H9 (cell line): ENCODE results near the gene CFP. TPM values are rescaled to one million over a fixed set of nuclear protein-coding genes. Genes with fewer than 3 reads are reported as not detected.

Experiments
- DNase-seq: peaks from one replicate; pipeline ENCODE4 v3.0.0-alpha.2; 2017
- H2AFZ ChIP-seq: one replicate; pipeline ENCODE4 v1.6.1; 2013; ENCODE audit warnings: mild to moderate bottlenecking, low read length, control low read depth, moderate library complexity
- H2AK5ac ChIP-seq: 2 replicates; pipeline ENCODE4 v1.6.1; 2013; ENCODE audit warnings: low read length, control low read depth, mixed read lengths; ENCODE audit not compliant: insufficient read length
- H2BK120ac ChIP-seq: one replicate; pipeline ENCODE4 v1.6.1; 2013; ENCODE audit warnings: low read depth, mild to moderate bottlenecking, low read length, control low read depth, inconsistent platforms; ENCODE audit not compliant: poor library complexity, severe bottlenecking
- H2BK12ac ChIP-seq: 2 replicates; pipeline ENCODE4 v1.6.1; 2013; ENCODE audit warnings: low read length, control low read depth, mixed read lengths, low read depth; ENCODE audit not compliant: insufficient read length
- H2BK15ac ChIP-seq: 2 replicates; pipeline ENCODE4 v1.6.1; 2013; ENCODE audit warnings: low read depth, low read length, control low read depth
- H2BK20ac ChIP-seq: one replicate; pipeline ENCODE4 v1.6.1; 2013; ENCODE audit warnings: low read depth, mild to moderate bottlenecking, low read length, control low read depth, inconsistent platforms; ENCODE audit not compliant: poor library complexity, severe bottlenecking
- H2BK5ac ChIP-seq: 2 replicates; pipeline ENCODE4 v1.6.1; 2013; ENCODE audit warnings: low read length, control low read depth, mixed read lengths; ENCODE audit not compliant: insufficient read length
- H3K14ac ChIP-seq: 2 replicates; pipeline ENCODE4 v1.6.1; 2013; ENCODE audit warnings: low read length, control low read depth; ENCODE audit not compliant: insufficient read depth
- H3K18ac ChIP-seq: 2 replicates; pipeline ENCODE4 v1.6.1; 2013; ENCODE audit warnings: low read depth, mild to moderate bottlenecking, mixed read lengths, low read length, control low read depth; ENCODE audit not compliant: insufficient read length
- H3K23ac ChIP-seq: 2 replicates; pipeline ENCODE4 v1.6.1; 2013; ENCODE audit warnings: low read length, control low read depth, mixed read lengths, low read depth; ENCODE audit not compliant: insufficient read length
- H3K23me2 ChIP-seq: 2 replicates; pipeline ENCODE4 v1.6.1; 2013; ENCODE audit warnings: low read depth, mild to moderate bottlenecking, mixed read lengths, low read length, control low read depth; ENCODE audit not compliant: insufficient read length, poor library complexity, severe bottlenecking
- H3K27ac ChIP-seq: 2 replicates; pipeline ENCODE4 v1.5.1; 2013; ENCODE audit warnings: low read length, control low read depth, mixed read lengths, low read depth; ENCODE audit not compliant: insufficient read length
- H3K27me3 ChIP-seq: 2 replicates; pipeline ENCODE4 v1.6.1; 2013; ENCODE audit warnings: low read length, control low read depth, inconsistent platforms; ENCODE audit not compliant: insufficient read depth
- H3K4ac ChIP-seq: 2 replicates; pipeline ENCODE4 v1.6.1; 2013; ENCODE audit warnings: low read depth, mild to moderate bottlenecking, control low read depth, inconsistent platforms, low read length, moderate library complexity
- H3K4me1 ChIP-seq: 2 replicates; pipeline ENCODE4 v1.6.1; 2013; ENCODE audit warnings: low read length, control low read depth, inconsistent platforms; ENCODE audit not compliant: insufficient read depth
- H3K4me2 ChIP-seq: 2 replicates; pipeline ENCODE4 v1.6.1; 2013; ENCODE audit warnings: low read length, control low read depth, mixed read lengths; ENCODE audit not compliant: insufficient read length, insufficient read depth
- H3K56ac ChIP-seq: 2 replicates; pipeline ENCODE4 v1.6.1; 2013; ENCODE audit warnings: low read depth, mild to moderate bottlenecking, mixed read lengths, low read length, control low read depth; ENCODE audit not compliant: insufficient read length
- H3K79me1 ChIP-seq: 2 replicates; pipeline ENCODE4 v1.6.1; 2013; ENCODE audit warnings: low read depth, mild to moderate bottlenecking, moderate library complexity, low read length, control low read depth, inconsistent platforms; ENCODE audit not compliant: insufficient read depth, poor library complexity, severe bottlenecking
- H3K79me2 ChIP-seq: 2 replicates; pipeline ENCODE4 v1.6.1; 2013; ENCODE audit warnings: low read length, control low read depth, inconsistent platforms; ENCODE audit not compliant: insufficient read depth
- H3K9ac ChIP-seq: 2 replicates; pipeline ENCODE4 v1.6.1; 2013; ENCODE audit warnings: low read length, control low read depth, mixed read lengths; ENCODE audit not compliant: insufficient read length; ENCODE audit errors: extremely low read depth
- H3K9me3 ChIP-seq: one replicate; pipeline ENCODE4 v1.6.1; 2013; ENCODE audit warnings: low read depth, low read length, inconsistent platforms; ENCODE audit not compliant: control insufficient read depth
- H3T11ph ChIP-seq: one replicate; pipeline ENCODE4 v1.6.1; 2013; ENCODE audit warnings: mild to moderate bottlenecking, low read length, control low read depth, inconsistent platforms
- H4K20me1 ChIP-seq: one replicate; pipeline ENCODE4 v1.6.1; 2013; ENCODE audit not compliant: control insufficient read depth, insufficient read length, insufficient read depth
- H4K5ac ChIP-seq: 2 replicates; pipeline ENCODE4 v1.6.1; 2013; ENCODE audit warnings: low read depth, mild to moderate bottlenecking, mixed read lengths, low read length, control low read depth; ENCODE audit not compliant: insufficient read length
- H4K8ac ChIP-seq: replicated peaks from 2 replicates; pipeline ENCODE4 v1.6.1; 2013; ENCODE audit warnings: low read length, control low read depth, mixed read lengths, low read depth; ENCODE audit not compliant: insufficient read length
- H4K91ac ChIP-seq: 2 replicates; pipeline ENCODE4 v1.6.1; 2013; ENCODE audit warnings: low read depth, mild to moderate bottlenecking, moderate library complexity, mixed read lengths, low read length, control low read depth; ENCODE audit not compliant: insufficient read length
- H3K27ac Mint-ChIP-seq, 3 experiments: 2 replicates in 2 of 3; 3 replicates in 1 of 3; pipeline ENCODE4 v1.8.0; 2020 to 2021; ENCODE audit warnings: mixed read lengths in 3 of 3, mild to moderate bottlenecking in 1 of 3, moderate library complexity in 1 of 3
- H3K27me3 Mint-ChIP-seq: 2 replicates; pipeline ENCODE4 v1.8.0; 2021; ENCODE audit warnings: low read depth, mild to moderate bottlenecking, moderate library complexity, mixed read lengths
- H3K36me3 Mint-ChIP-seq, 3 experiments: 2 replicates in 2 of 3; 3 replicates in 1 of 3; pipeline ENCODE4 v1.8.0; 2020 to 2021; ENCODE audit warnings: low read depth in 3 of 3, mixed read lengths in 3 of 3; ENCODE audit not compliant: insufficient read depth in 1 of 3
- H3K4me1 Mint-ChIP-seq, 2 experiments: 2 replicates each; pipeline ENCODE4 v1.8.0; 2020; ENCODE audit warnings: mixed read lengths in 2 of 2
- H3K4me3 Mint-ChIP-seq, 2 experiments: 2 replicates in 1 of 2; 3 replicates in 1 of 2; pipeline ENCODE4 v1.8.0; 2020 to 2021; ENCODE audit warnings: mild to moderate bottlenecking in 2 of 2, mixed read lengths in 2 of 2, moderate library complexity in 1 of 2
- H3K9me3 Mint-ChIP-seq, 2 experiments: 2 replicates in 1 of 2; 3 replicates in 1 of 2; pipeline ENCODE4 v1.8.0; 2020; ENCODE audit warnings: mild to moderate bottlenecking in 2 of 2, mixed read lengths in 2 of 2, moderate library complexity in 1 of 2
- CTCF ChIP-seq: fragments of 200-600 bp; sonication (generic); conservative IDR thresholded peaks from 3 replicates; pipeline ENCODE4 v1.8.0; 2021; ENCODE audit warnings: antibody characterized with exemption, mild to moderate bottlenecking
- WGBS: extraction: QIAGEN DNeasy Blood & Tissue Kit; methylation state at CpG from one replicate; pipeline ENCODE4 v1.1.7; 2013; ENCODE audit warnings: missing lambda C conversion rate, low lambda C conversion rate, mixed read lengths; ENCODE audit not compliant: insufficient read length; ENCODE audit errors: extremely low coverage; 5-methylcytosine and 5-hydroxymethylcytosine counted together
- total RNA-seq: library from RNA; stranded (reverse); gene quantifications from 2 replicates; pipeline ENCODE4 v1.2.1, GENCODE V29; 2021

Gene CFP
- total RNA-seq, 1 experiment from 2014 or later: 2.3 TPM

- Histone ChIP-seq H3K14ac (no peak overlapping the region), H4K5ac (no peak overlapping the region), H3K18ac (no peak overlapping the region), H3K27ac (no peak overlapping the region), H2BK20ac (no peak overlapping the region), H3K4me1 (peaks cover 5% of the 10 kb centered on the region; the same call in 1 of the 2 replicates), H3K4ac (no peak overlapping the region), H3K9ac (no peak overlapping the region), H4K8ac (no peak overlapping the region), H2AK5ac (no peak overlapping the region), H3K9me3 (peaks cover 55% of the 10 kb centered on the region), H3K79me1 (no peaks in the 10 kb centered on the region), H3K4me2 (no peak overlapping the region), H3K23me2 (no peaks in the 10 kb centered on the region), H4K20me1 (no peaks in the 10 kb centered on the region), H2BK15ac (no peak overlapping the region), H4K91ac (no peak overlapping the region), H3T11ph (no peak overlapping the region), H2BK5ac (no peak overlapping the region), H2AFZ (no peak overlapping the region), H2BK120ac (no peak overlapping the region), H3K27me3 (no peaks in the 10 kb centered on the region), H3K56ac (no peak overlapping the region), H3K23ac (no peak overlapping the region), H3K79me2 (no peaks in the 10 kb centered on the region), H2BK12ac (no peak overlapping the region)
- WGBS: no CpG with 5 or more reads among the region's 2 CpGs
- DNase-seq: no peak
- H3K27me3 Mint-ChIP-seq: peaks cover 12% of the 10 kb centered on the region
- H3K36me3 Mint-ChIP-seq: peaks cover 0 to 11% (median 7%) of the 10 kb centered on the region in 3 experiments; a peak in 4 of 7 replicates
- no peak overlapping the region for H3K4me3 Mint-ChIP-seq
- H3K9me3 Mint-ChIP-seq: peaks cover 67 to 85% of the 10 kb centered on the region in 2 experiments
- no peak for TF ChIP-seq CTCF
- no peak overlapping the region; a peak in 1 of 7 replicates for H3K27ac Mint-ChIP-seq
- peaks cover 12 to 27% of the 10 kb centered on the region in 2 experiments for H3K4me1 Mint-ChIP-seq
These were observed 4.4 kb downstream of the CFP start for GRCh38 chrX:47625365-47625764.
